C4-2B (cell line): Measurements from ENCODE around the gene PNPLA7.

Source experiments
- H3K27ac ChIP-seq: fragments of 450-650 bp; 2 replicates; pipeline ENCODE4 v1.5.1; 2017
- CTCF ChIP-seq: fragments of 450-650 bp; conservative IDR thresholded peaks from 2 replicates; pipeline ENCODE4 v1.5.1; 2017; ENCODE audit warnings: mild to moderate bottlenecking
- ZFX ChIP-seq: fragments of 450-650 bp; IDR thresholded peaks from 2 replicates; pipeline ENCODE4 v1.6.1; 2017

PNPLA7 gene

DNA sequence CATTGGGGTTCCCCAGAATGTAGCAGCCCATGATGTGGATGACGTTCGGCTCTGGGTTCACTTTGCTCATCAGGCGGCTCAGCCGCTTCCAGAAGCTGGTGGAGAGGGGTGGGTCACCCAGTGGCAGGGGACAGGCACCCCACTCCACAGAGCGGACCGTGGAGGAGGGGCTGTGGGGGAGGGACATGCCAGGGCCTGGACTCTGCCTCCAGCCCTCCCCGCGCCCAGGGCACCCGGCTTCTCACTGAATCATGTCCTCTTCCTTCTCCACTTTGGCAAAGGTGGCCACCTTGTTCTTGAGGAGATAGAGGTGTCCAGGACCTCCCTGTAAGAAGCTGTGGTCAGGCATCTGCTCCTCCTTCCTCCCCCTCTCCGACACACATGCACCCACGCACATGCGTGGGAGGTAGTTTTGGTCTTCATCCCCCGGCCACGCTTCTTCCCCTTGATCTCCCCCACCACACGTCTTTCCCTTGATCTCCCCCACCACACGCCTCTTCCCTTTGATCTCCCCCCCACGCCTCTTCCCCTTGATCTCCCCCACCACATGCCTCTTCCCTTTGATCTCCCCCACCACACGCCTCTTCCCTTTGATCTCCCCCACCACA lies 100.2 kb downstream of the PNPLA7 start:
- TF ChIP-seq CTCF (no peak), ZFX (no peak)
- no peak overlapping the region for H3K27ac ChIP-seq

DNA sequence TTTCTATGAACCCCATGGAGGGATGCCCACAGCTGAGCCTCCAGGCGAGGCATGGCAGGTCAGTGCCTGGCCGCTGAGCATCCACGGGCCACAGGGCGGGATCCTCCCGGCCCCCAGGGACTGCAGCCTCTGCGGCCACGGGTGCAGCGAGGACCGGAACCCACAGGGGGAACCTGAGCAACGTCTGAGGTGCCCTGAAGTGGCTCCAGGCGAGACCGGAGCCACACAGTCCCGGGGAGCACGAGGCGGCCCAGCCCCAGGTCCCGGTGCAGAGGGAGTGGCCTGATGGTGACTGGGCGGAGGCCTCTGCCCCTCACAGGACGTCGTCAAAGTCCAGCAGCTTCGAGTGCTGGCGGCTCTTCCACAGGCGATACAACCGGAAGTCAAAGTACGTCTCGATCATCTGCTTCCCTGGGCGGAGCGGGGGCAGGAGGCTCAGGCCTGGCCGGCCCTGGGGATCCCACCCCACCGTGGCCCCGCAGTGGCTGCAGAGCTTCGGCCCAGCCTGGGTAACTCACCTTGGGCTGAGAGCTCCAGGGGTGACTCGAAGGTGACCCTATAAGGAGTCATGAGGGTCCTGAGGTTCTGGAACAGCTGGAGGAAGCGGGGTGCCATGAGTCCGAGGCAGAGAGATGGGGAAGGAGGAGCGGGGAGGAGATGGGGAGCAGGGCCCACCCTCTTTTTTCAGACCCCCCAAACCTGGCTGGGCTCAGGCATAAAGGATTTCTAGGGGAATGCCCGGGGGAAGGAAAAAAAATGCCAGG lies 100.9 kb downstream of the PNPLA7 start:
- H3K27ac ChIP-seq = no peak overlapping the region
- no peak for TF ChIP-seq ZFX
- no peak for TF ChIP-seq CTCF

DNA sequence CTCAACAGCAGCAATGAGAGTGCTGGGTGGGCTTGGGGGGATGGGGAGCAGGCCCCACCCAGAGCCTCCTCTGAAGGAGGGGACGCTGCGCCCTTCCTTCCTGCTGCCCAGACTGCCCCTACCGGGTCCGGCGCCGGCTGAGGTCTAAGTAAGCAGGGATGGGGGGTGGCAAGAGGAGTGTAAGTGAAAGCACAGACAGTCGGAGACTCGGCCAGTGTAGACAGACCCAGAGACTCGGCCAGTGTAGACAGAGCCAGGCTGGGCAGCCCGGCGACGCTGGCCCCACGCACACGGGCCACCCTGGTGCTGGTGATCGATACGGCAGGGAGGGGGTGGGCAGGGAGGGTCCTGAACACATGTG lies 101.6 kb downstream of the PNPLA7 start:
- TF ChIP-seq ZFX (no peak), CTCF (no peak)
- H3K27ac ChIP-seq = no peak overlapping the region

DNA sequence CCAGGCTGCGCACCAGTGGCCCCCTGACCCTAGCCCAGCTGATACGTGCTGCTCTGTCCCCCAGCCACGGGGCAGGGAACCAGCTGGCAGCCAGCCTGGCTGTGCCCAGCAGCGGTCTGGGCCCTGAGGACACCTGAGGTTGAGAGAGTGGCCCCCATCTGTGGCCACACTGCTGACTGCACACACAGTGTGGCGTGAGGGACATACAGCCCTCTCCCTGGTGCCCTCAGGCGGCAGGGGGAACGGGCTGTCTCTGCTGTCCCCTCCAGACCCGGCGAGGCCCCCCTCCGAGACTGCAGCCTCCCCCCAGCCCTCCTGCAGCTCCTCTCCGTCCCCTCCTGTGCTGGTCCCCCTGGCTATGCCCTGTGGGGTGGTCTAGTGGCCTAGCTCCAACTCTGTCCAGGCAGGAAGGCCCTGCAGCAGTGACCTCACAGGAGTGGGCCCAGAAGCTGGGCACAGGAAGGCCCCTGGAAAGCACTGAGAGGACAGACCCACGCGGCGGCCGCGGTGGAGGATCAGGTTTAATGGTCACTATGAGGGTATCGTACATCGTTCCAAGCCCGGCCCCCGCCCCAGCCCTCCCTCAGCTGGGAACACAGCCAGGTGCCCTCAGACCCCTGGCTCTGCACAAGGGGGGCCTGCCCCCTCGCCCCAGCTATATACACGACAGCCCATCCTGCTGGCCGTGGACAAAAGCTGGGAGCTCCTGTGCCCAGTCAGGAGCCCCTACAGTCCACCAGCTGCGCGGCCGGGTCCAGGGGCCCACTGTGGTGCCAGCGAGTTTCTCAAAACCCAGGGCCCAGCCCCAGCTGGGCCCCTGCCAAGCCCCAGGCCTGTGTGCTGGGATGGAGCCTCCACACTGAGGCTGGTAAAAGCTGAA lies 102.2 kb downstream of the PNPLA7 start:
- TF ChIP-seq CTCF = no peak
- no peak for TF ChIP-seq ZFX
- no peak overlapping the region for H3K27ac ChIP-seq

DNA sequence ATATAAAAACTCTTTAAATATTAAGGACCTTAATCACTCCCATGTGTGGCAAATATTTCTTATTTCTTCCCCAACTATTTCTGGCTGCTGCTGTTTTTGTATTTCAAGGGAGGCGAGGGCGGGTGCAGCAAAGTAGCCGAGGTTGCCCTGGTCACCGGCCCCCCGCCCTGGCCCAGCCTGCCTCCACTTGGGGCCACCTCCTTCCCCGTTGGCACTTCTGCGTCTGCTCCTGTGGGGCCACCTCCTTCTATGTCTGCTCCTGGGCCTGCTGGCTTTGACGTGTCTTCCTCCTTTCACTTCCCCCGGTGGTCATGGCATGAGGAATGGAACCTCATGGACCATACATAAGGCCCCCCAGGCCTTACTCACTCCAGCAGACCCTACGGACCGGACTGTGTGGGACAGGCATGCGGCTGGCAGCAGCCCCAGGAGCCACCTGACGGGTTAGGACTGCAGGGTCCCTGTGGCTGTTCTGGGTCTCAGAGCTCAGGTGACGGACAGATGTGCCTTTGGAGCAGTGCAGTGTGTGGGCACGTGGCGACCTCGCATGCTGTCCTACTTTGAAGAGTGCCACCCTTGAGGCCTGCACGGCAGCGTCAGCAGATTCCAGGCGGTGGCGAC lies 103.2 kb downstream of the PNPLA7 start:
- TF ChIP-seq CTCF (no peak), ZFX (no peak)
- no peak overlapping the region for H3K27ac ChIP-seq

DNA sequence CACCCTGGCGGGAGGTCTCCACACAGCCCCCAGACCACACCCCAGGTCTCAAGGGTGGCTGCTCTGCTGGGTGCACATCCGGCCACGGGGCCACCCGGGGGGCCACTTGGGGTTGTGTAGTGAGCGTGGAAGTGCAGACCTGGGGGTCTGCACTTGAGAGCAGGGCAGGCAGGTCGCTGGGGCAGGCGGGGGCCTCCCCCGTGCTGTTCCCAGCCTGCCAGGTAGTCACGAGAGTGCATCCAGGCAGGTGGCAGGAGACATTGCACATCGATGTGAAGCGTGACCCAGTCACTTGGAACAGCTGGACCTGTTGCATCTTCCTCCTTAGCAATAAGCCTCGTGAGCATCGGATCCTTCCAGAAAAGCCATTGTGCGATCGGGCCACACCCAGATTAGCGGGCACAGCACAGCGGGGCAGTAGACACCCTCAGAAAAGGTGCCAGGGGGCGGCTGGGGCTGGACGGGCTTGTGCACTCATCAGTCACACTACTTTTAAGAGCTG lies 104.2 kb downstream of the PNPLA7 start:
- TF ChIP-seq ZFX = no peak
- no peak for TF ChIP-seq CTCF
- H3K27ac ChIP-seq = no peak overlapping the region
